Erythroblast (primary cell): Measurements from ENCODE around the gene RBFOX1.

Source experiments
- GATA1 ChIP-seq: IDR thresholded peaks from 2 replicates; pipeline ENCODE4 v1.6.1; 2011; ENCODE audit warnings: low read depth, mild to moderate bottlenecking, control low read depth, low read length, moderate library complexity
- POLR2A ChIP-seq: IDR thresholded peaks from 2 replicates; pipeline ENCODE4 v1.6.1; 2011; ENCODE audit warnings: mild to moderate bottlenecking, low read length

DNA sequence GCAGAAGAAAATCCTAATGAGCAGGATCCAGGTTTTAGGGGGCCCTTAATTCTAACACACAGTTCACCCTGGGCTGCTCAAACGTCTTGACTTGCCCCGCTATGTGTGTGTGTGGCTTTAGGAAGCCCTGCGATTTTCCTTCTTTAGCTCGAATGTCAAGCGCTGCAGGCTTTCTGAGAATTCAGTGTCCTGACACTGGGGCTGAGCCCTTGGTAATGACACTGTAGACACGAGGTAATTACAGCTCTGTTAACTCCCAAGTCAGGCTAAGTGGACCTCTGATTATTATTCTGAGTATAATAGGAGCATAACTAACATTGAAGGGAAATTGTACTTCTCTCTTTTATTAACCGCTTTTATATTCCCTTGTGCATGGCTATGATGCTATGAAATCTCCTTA is 202.1 kb downstream of the RBFOX1 start:
- TF ChIP-seq POLR2A: no peak
- no peak for TF ChIP-seq GATA1
